Tibial nerve (tissue), 4 donors: ENCODE data around the gene ZFAND4.

Experiments used
- EP300 ChIP-seq, 2 donors: sonication (generic); formaldehyde crosslinking; IDR thresholded peaks; one replicate each; pipeline ENCODE4 v1.6.1; 2017; ENCODE audit warnings: antibody characterized with exemption in 2 of 2, mild to moderate bottlenecking in 1 of 2
- POLR2A ChIP-seq, 2 donors: fragments of 450-650 bp; IDR thresholded peaks; one replicate each; pipeline ENCODE4 v1.6.1; 2017; ENCODE audit warnings: antibody characterized with exemption in 2 of 2, mild to moderate bottlenecking in 2 of 2, moderate library complexity in 2 of 2
- TF ChIP-seq, protein P1 (sequence below), 5 experiments: fragments of 200-600 bp in 3 of 5; fragments of 450-650 bp in 2 of 5; sonication (generic) in 3 of 5; IDR thresholded peaks; one replicate each; pipeline ENCODE4 v1.5.1; 2016 to 2019; ENCODE audit warnings: antibody characterized with exemption in 5 of 5, mild to moderate bottlenecking in 3 of 5, moderate library complexity in 2 of 5

DNA sequence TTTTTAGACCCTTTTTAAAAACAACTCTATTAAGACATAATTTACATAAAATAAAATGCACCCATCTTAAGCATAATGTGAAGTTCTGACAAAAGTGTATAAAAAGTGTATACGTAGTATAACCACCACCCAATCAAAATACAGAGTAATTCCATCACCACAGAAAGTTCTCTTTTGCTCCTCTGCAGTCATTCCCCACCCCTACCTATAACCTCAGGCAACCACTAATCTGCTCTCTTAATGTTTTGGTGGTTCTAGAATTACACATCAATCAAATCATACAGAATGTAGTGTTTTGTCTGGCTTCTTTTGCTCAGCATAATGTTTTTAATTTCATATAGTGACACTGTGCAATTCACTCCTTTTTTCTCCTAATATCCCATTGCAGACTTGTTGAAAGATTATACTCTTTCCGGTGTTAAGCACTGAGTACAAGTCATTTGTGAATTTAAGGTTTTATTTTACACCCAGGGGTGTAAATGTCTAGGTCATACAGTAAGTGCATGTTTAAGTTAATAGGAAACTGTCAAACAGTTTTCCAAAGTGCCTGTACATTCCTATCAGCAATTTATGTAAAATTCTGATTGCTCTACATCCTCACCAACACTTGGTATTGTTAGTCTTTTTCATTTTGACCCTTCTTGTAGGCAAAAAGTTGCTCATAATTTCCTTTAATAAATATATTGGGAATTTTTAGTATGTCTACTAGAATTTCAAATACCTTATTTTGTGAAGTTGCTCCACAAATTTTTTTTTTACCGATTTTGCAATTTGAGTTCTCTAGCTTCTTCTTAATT lies 86.3 kb downstream of the ZFAND4 start:
- TF ChIP-seq, protein P1, sequence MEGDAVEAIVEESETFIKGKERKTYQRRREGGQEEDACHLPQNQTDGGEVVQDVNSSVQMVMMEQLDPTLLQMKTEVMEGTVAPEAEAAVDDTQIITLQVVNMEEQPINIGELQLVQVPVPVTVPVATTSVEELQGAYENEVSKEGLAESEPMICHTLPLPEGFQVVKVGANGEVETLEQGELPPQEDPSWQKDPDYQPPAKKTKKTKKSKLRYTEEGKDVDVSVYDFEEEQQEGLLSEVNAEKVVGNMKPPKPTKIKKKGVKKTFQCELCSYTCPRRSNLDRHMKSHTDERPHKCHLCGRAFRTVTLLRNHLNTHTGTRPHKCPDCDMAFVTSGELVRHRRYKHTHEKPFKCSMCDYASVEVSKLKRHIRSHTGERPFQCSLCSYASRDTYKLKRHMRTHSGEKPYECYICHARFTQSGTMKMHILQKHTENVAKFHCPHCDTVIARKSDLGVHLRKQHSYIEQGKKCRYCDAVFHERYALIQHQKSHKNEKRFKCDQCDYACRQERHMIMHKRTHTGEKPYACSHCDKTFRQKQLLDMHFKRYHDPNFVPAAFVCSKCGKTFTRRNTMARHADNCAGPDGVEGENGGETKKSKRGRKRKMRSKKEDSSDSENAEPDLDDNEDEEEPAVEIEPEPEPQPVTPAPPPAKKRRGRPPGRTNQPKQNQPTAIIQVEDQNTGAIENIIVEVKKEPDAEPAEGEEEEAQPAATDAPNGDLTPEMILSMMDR (IDR thresholded peaks at IDR 0.05), result no peak
- TF ChIP-seq POLR2A (IDR thresholded peaks at IDR 0.05) (no peak), EP300 (IDR thresholded peaks at IDR 0.05) (no peak)
